SK-N-SH (cell line): ENCODE measurements around the gene HP1BP3. TPM values are rescaled to one million over a fixed set of nuclear protein-coding genes. Genes with fewer than 3 reads are reported as not detected.

Experiments
- CTCF ChIA-PET: fragments of 300-600, 350-600 bp; formaldehyde crosslinking; extraction: SDS; loops from one replicate; lab custom pipeline; 2021; lab: Yijun Ruan, JAX
- POLR2A ChIA-PET: fragments of 350-600 bp; sonication (Branson Sonifier 250); formaldehyde crosslinking; extraction: SDS; loops from one replicate; lab custom pipeline; 2020; ENCODE audit warnings: antibody characterized with exemption, inconsistent platforms; lab: Yijun Ruan, JAX
- DNase-seq: peaks from one replicate; pipeline ENCODE4 v3.0.0; 2012
- H2AFZ ChIP-seq: fragments of 200-600 bp; sonication (generic); 2 replicates; pipeline ENCODE4 v1.8.1; 2016; ENCODE audit warnings: antibody characterized with exemption, mild to moderate bottlenecking, low read depth
- H3F3A ChIP-seq: fragments of 200-600 bp; sonication (generic); replicated peaks from 2 replicates; pipeline ENCODE3; 2016; ENCODE audit warnings: antibody characterized with exemption, mild to moderate bottlenecking; ENCODE audit not compliant: insufficient read depth
- H3K27ac ChIP-seq, 2 experiments: fragments of 200-500 bp in 1 of 2; fragments of 200-600 bp in 1 of 2; sonication (Bioruptor generic) in 1 of 2; sonication (generic), shearing (Covaris generic) in 1 of 2; 2 replicates each; pipeline versions ENCODE4 v1.5.1 to v1.6.1; 2014 to 2016; ENCODE audit warnings: low read depth in 2 of 2, inconsistent platforms in 1 of 2, low read length in 1 of 2, mild to moderate bottlenecking in 1 of 2, mixed read lengths in 1 of 2
- H3K27me3 ChIP-seq: fragments of 200-600 bp; sonication (generic), shearing (Covaris generic); 2 replicates; pipeline ENCODE4 v1.6.1; 2016; ENCODE audit warnings: mixed run types; ENCODE audit not compliant: insufficient read depth
- H3K36me3 ChIP-seq, 2 experiments: fragments of 200-500 bp in 1 of 2; fragments of 200-600 bp in 1 of 2; sonication (Bioruptor generic) in 1 of 2; sonication (generic) in 1 of 2; replicated peaks in 1 of 2; 2 replicates each; pipeline versions ENCODE3 to v1.5.1; 2014 to 2016; ENCODE audit warnings: low read length in 1 of 2, mild to moderate bottlenecking in 1 of 2; ENCODE audit not compliant: insufficient read depth in 2 of 2, control insufficient read depth in 1 of 2
- H3K4me1 ChIP-seq, 2 experiments: fragments of 200-500 bp in 1 of 2; fragments of 200-600 bp in 1 of 2; sonication (Bioruptor generic) in 1 of 2; sonication (generic), shearing (Covaris generic) in 1 of 2; 2 replicates each; pipeline versions ENCODE4 v1.5.1 to v1.6.1; 2014 to 2016; ENCODE audit warnings: low read depth in 1 of 2, low read length in 1 of 2, mixed run types in 1 of 2; ENCODE audit not compliant: insufficient read depth in 2 of 2, control insufficient read depth in 1 of 2
- H3K4me2 ChIP-seq: fragments of 200-600 bp; sonication (generic), shearing (Covaris generic); 2 replicates; pipeline ENCODE4 v1.6.1; 2017; ENCODE audit warnings: mixed run types
- H3K4me3 ChIP-seq, 2 experiments: fragments of 200-500 bp in 1 of 2; fragments of 200-600 bp in 1 of 2; sonication (Bioruptor generic) in 1 of 2; sonication (generic), shearing (Covaris generic) in 1 of 2; 2 replicates each; pipeline versions ENCODE4 v1.5.1 to v1.8.1; 2014 to 2016; ENCODE audit warnings: low read depth in 2 of 2, inconsistent platforms in 1 of 2, low read length in 1 of 2, mild to moderate bottlenecking in 1 of 2, mixed read lengths in 1 of 2, moderate library complexity in 1 of 2
- H3K79me2 ChIP-seq: fragments of 200-600 bp; sonication (generic); 2 replicates; pipeline ENCODE4 v1.8.1; 2017; ENCODE audit warnings: mild to moderate bottlenecking; ENCODE audit not compliant: insufficient read depth
- H3K9ac ChIP-seq: fragments of 200-600 bp; sonication (generic); 2 replicates; pipeline ENCODE4 v1.6.1; 2017; ENCODE audit warnings: mixed run types
- H3K9me2 ChIP-seq: fragments of 200-600 bp; sonication (generic); 2 replicates; pipeline ENCODE4 v1.6.1; 2017; ENCODE audit warnings: mixed run types
- H3K9me3 ChIP-seq: fragments of 200-600 bp; sonication (generic); 2 replicates; pipeline ENCODE4 v1.6.1; 2017; ENCODE audit warnings: mixed run types, mild to moderate bottlenecking, moderate library complexity
- H4K20me1 ChIP-seq: fragments of 200-600 bp; sonication (generic); 2 replicates; pipeline ENCODE4 v1.6.1; 2017; ENCODE audit warnings: mild to moderate bottlenecking, mixed run types; ENCODE audit not compliant: insufficient read depth
- EZH2phosphoT487 ChIP-seq: fragments of 200-600 bp; sonication (generic); IDR thresholded peaks from 2 replicates; pipeline ENCODE4 v1.6.1; 2017; ENCODE audit warnings: low read depth, mixed run types, mild to moderate bottlenecking, antibody characterized with exemption, moderate library complexity, borderline replicate concordance
- GATA2 ChIP-seq: sonication (generic); formaldehyde crosslinking; IDR thresholded peaks from 2 replicates; pipeline ENCODE4 v1.5.0; 2020; ENCODE audit warnings: mild to moderate bottlenecking, missing genetic modification reagents
- IRF3 ChIP-seq: fragments of 150-350 bp; IDR thresholded peaks from 2 replicates; pipeline ENCODE4 v1.6.1; 2016; ENCODE audit warnings: mild to moderate bottlenecking, low read depth, low read length
- MAX ChIP-seq: IDR thresholded peaks from 2 replicates; pipeline ENCODE4 v1.4.0; 2012; ENCODE audit warnings: low read depth
- NFIC ChIP-seq: IDR thresholded peaks from 2 replicates; pipeline ENCODE4 v1.4.0; 2012; ENCODE audit warnings: borderline replicate concordance
- POLR2AphosphoS5 ChIP-seq: IDR thresholded peaks from 2 replicates; pipeline ENCODE4 v1.6.1; 2012; ENCODE audit warnings: low read depth, low read length
- REST ChIP-seq: IDR thresholded peaks from 2 replicates; pipeline ENCODE4 v1.6.1; 2012; ENCODE audit warnings: mild to moderate bottlenecking, low read depth, low read length, moderate library complexity
- RXRA ChIP-seq: IDR thresholded peaks from 2 replicates; pipeline ENCODE4 v1.4.0; 2012; ENCODE audit warnings: low read depth, mild to moderate bottlenecking, borderline replicate concordance
- SIN3A ChIP-seq: IDR thresholded peaks from 2 replicates; pipeline ENCODE4 v1.6.1; 2012; ENCODE audit warnings: low read depth, mild to moderate bottlenecking, low read length, moderate library complexity, borderline replicate concordance
- TCF12 ChIP-seq: IDR thresholded peaks from 2 replicates; pipeline ENCODE4 v1.4.0; 2012
- USF1 ChIP-seq: IDR thresholded peaks from 2 replicates; pipeline ENCODE4 v1.4.0; 2012; ENCODE audit warnings: low read depth, borderline replicate concordance
- ZBTB33 ChIP-seq: IDR thresholded peaks from 2 replicates; pipeline ENCODE4 v1.4.0; 2012; ENCODE audit warnings: low read depth, borderline replicate concordance
- WGBS: methylation state at CpG from one replicate; pipeline ENCODE4 v1.1.6; 2017; ENCODE audit warnings: low lambda C conversion rate; 5-methylcytosine and 5-hydroxymethylcytosine counted together
- polyA plus RNA-seq, 3 experiments: library from polyadenylated mRNA; depleted of rRNA; stranded (reverse); fragments of >200 nt; gene quantifications; 2 replicates each; pipeline ENCODE4 v1.2.3, GENCODE V29; 2012

HP1BP3 gene
- polyA plus RNA-seq, 1 of the 3 experiments (the other 2 are of a cell fraction): 236 TPM

- no peaks in the 10 kb centered on the region for H3K9me2 ChIP-seq
- H3K36me3 ChIP-seq: no peaks in the 10 kb centered on the region
- peak overlapping the region in 1 of 2 experiments; percentile 95; a peak in 2 of 4 replicates for H3K27ac ChIP-seq
- POLR2A ChIA-PET: interaction anchor here (1.4 kb wide), 1 partner anchor 497 kb away, joined by 6 read pairs; no protein-coding TSS in a partner anchor
- peak overlapping the region; percentile 97 for H3K4me2 ChIP-seq
- no peaks in the 10 kb centered on the region for H3K9me3 ChIP-seq
- H3K9ac ChIP-seq: peak overlapping the region; percentile 73; the same call in 1 of the 2 replicates
- TF ChIP-seq GATA2 (CRISPR knock-in tag): no peak
- no peak for TF ChIP-seq USF1
- no peak for TF ChIP-seq ZBTB33
- TF ChIP-seq NFIC: no peak
- no peak for TF ChIP-seq IRF3
- no peak for TF ChIP-seq SIN3A
- no peak for TF ChIP-seq RXRA
- no peak for TF ChIP-seq EZH2phosphoT487
- TF ChIP-seq REST: no peak
- no peak for TF ChIP-seq MAX
- no peak for TF ChIP-seq POLR2AphosphoS5
- no peak for TF ChIP-seq TCF12
- CTCF ChIA-PET: interaction anchor here (0.5 to 7.0 kb wide), 30 partner anchors 9 to 671 kb away, joined by 3 to 127 read pairs (median 4); partner anchors contain the start of gene KIF17
- peaks cover 9% of the 10 kb centered on the region for H3F3A ChIP-seq
- 95% methylated on average over 6 of the region's 12 CpGs for WGBS
- no peaks in the 10 kb centered on the region for H4K20me1 ChIP-seq
- H3K27me3 ChIP-seq: no peaks in the 10 kb centered on the region
- H3K79me2 ChIP-seq: no peaks in the 10 kb centered on the region
- no peak for DNase-seq
- H2AFZ ChIP-seq: no peak overlapping the region
- peaks cover 3 to 21% of the 10 kb centered on the region in 2 experiments; a peak in 3 of 4 replicates for H3K4me1 ChIP-seq
- peak overlapping the region in 1 of 2 experiments; percentile 70; a peak in 1 of 4 replicates for H3K4me3 ChIP-seq
Observed at GRCh38 chr1:20697563-20697962, 89.5 kb downstream of the HP1BP3 start.
